HCT116 (cell line): Measurements from ENCODE around the gene MAU2. TPM values are rescaled to one million over a fixed set of nuclear protein-coding genes. Genes with fewer than 3 reads are reported as not detected.
A peak's percentile ranks its signal among the peaks of the same experiment; 100 is the strongest.

ENCODE experiments used
- ATAC-seq: fragments of 200-7000 bp; cut with Tn5 transposase; 2 replicates; pipeline ENCODE4 v1.9.1; 2020; ENCODE audit warnings: mild to moderate bottlenecking, moderate library complexity
- BruUV-seq: library from RNA; stranded (reverse); fragments of 400-500 nt; replicated peaks from 2 replicates; lab custom pipeline; 2021; lab: Mats Ljungman, UMichigan
- CTCF ChIA-PET: fragments of 300-600 bp; sonication (Branson Sonifier 250); formaldehyde crosslinking; loops from one replicate; lab custom pipeline; 2021; ENCODE audit warnings: antibody characterized with exemption; lab: Charles Lee
- POLR2A ChIA-PET: fragments of 300-600, 350-600 bp; sonication (Branson Sonifier 250); formaldehyde crosslinking; loops from one replicate; lab custom pipeline; 2021; ENCODE audit warnings: antibody characterized with exemption; lab: Charles Lee
- RAD21 ChIA-PET, 2 experiments: fragments of 300-600 bp; sonication (Branson Sonifier 250); formaldehyde crosslinking; loops; one replicate each; lab custom pipeline; 2023; ENCODE audit warnings: low total read pairs in 2 of 2; ENCODE audit not compliant: uncharacterized antibody in 2 of 2, unreplicated experiment in 2 of 2, low non-redundant PET in 1 of 2; lab: Charles Lee
- DNase-seq: peaks from one replicate; pipeline ENCODE4 v3.0.0-alpha.2; 2010; ENCODE audit warnings: low read depth, low spot score
- H2AFZ ChIP-seq: fragments of 200-600 bp; shearing (Covaris generic), sonication (generic); 2 replicates; pipeline ENCODE4 v1.6.1; 2017; ENCODE audit warnings: low read depth, mixed run types, mixed read lengths, antibody characterized with exemption, low read length; ENCODE audit not compliant: poor library complexity, severe bottlenecking
- H3K27ac ChIP-seq: 2 replicates; pipeline ENCODE4 v1.5.1; 2012; ENCODE audit warnings: low read depth, low read length
- H3K27me3 ChIP-seq: fragments of 200-600 bp; sonication (generic); 2 replicates; pipeline ENCODE4 v1.6.1; 2016; ENCODE audit warnings: mixed run types, low read length, mixed read lengths; ENCODE audit not compliant: insufficient read depth
- H3K36me3 ChIP-seq, 2 experiments: fragments of 200-500 bp in 1 of 2; fragments of 200-600 bp in 1 of 2; sonication (Bioruptor generic) in 1 of 2; sonication (generic) in 1 of 2; 2 replicates each; pipeline versions ENCODE4 v1.5.1 to v1.6.1; 2014 to 2016; ENCODE audit warnings: low read length in 2 of 2, inconsistent platforms in 1 of 2, mixed read lengths in 1 of 2, mixed run types in 1 of 2; ENCODE audit not compliant: insufficient read depth in 2 of 2, control insufficient read depth in 1 of 2
- H3K4me1 ChIP-seq, 2 experiments: fragments of 200-600 bp in 1 of 2; sonication (generic) in 1 of 2; 2 replicates each; pipeline versions ENCODE4 v1.5.1 to v1.6.1; 2012 to 2017; ENCODE audit warnings: low read length in 2 of 2, inconsistent platforms in 1 of 2, mild to moderate bottlenecking in 1 of 2, mixed read lengths in 1 of 2, mixed run types in 1 of 2, moderate library complexity in 1 of 2; ENCODE audit not compliant: insufficient read depth in 2 of 2, control insufficient read depth in 1 of 2
- H3K4me2 ChIP-seq: fragments of 200-600 bp; sonication (generic); 2 replicates; pipeline ENCODE4 v1.6.1; 2017; ENCODE audit warnings: mixed run types, low read length, mixed read lengths
- H3K4me3 ChIP-seq, 2 experiments: fragments of 200-600 bp in 1 of 2; sonication (generic) in 1 of 2; replicated peaks in 1 of 2; 2 replicates each; pipeline ENCODE4 v1.5.1; 2011 to 2016; ENCODE audit warnings: low read length in 2 of 2, control low read depth in 1 of 2, low read depth in 1 of 2, mild to moderate bottlenecking in 1 of 2, mixed read lengths in 1 of 2, mixed run types in 1 of 2
- H3K79me2 ChIP-seq: fragments of 200-600 bp; sonication (generic); 2 replicates; pipeline ENCODE4 v1.6.1; 2017; ENCODE audit warnings: mild to moderate bottlenecking, mixed run types, low read length, moderate library complexity, mixed read lengths; ENCODE audit not compliant: insufficient read depth
- H3K9ac ChIP-seq: fragments of 200-600 bp; sonication (generic); 2 replicates; pipeline ENCODE4 v1.6.1; 2016; ENCODE audit warnings: low read length, mixed read lengths
- H3K9me2 ChIP-seq: fragments of 200-600 bp; sonication (generic), shearing (Covaris generic); 2 replicates; pipeline ENCODE4 v1.6.1; 2017; ENCODE audit warnings: mixed run types, mild to moderate bottlenecking, moderate library complexity; ENCODE audit not compliant: insufficient read depth
- H3K9me3 ChIP-seq, 2 experiments: fragments of 200-500 bp in 1 of 2; fragments of 200-600 bp in 1 of 2; sonication (Bioruptor generic) in 1 of 2; sonication (generic) in 1 of 2; 2 replicates each; pipeline ENCODE4 v1.6.1; 2014 to 2017; ENCODE audit warnings: low read length in 2 of 2, mixed read lengths in 2 of 2, inconsistent platforms in 1 of 2, low read depth in 1 of 2, mild to moderate bottlenecking in 1 of 2, mixed run types in 1 of 2, moderate library complexity in 1 of 2; ENCODE audit not compliant: control insufficient read depth in 1 of 2, insufficient read depth in 1 of 2
- H4K20me1 ChIP-seq: fragments of 200-600 bp; sonication (generic), shearing (Covaris generic); 2 replicates; pipeline ENCODE4 v1.6.1; 2017; ENCODE audit warnings: mixed run types, mild to moderate bottlenecking, moderate library complexity; ENCODE audit not compliant: insufficient read depth
- ZBTB33 ChIP-seq: IDR thresholded peaks from 2 replicates; pipeline ENCODE4 v1.6.1; 2011; ENCODE audit warnings: mild to moderate bottlenecking, low read length, moderate library complexity; ENCODE audit not compliant: insufficient replicate concordance; ENCODE audit errors: extremely low read depth
- ZNF274 ChIP-seq: fragments of 200-500 bp; sonication (Bioruptor generic); IDR thresholded peaks from 2 replicates; pipeline ENCODE4 v1.6.1; 2014; ENCODE audit warnings: mild to moderate bottlenecking, low read depth, low read length, inconsistent platforms
- intact Hi-C: fragments of 100-400 bp; cut with micrococcal nuclease; formaldehyde crosslinking; loops from 2 replicates; pipeline ENCODE4 v1.10.0; 2022
- total RNA-seq: library from RNA; stranded (reverse); gene quantifications from one replicate; pipeline ENCODE4 v1.2.1, GENCODE V29; 2021; ENCODE audit not compliant: unreplicated experiment

Gene MAU2
- total RNA-seq, 1 experiment from 2014 or later = 36.2 TPM

DNA sequence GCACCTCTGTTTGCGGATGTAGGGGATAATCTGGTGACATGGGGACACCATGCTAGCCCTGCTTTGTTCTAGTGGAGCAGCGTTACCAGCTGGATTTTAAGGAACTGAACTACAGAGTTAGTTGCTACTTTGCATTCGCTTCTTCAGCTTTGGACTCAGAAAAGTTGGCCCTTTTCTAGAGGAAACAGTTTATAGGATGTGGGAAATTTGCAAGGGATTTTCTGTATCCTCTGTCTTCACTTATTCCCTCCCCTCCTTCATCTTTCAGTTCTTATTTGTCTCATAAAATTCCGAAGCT, 87.0 kb downstream of the MAU2 start:
- H3K27me3 ChIP-seq = no peaks in the 10 kb centered on the region
- intact Hi-C loops = loop anchor here (2.0 to 5.0 kb wide), 2 partner anchors 41 to 80 kb away; no protein-coding TSS in a partner anchor
- peak overlapping the region; percentile 89; the same call in 1 of the 2 replicates for H3K9ac ChIP-seq
- peaks cover 39 to 59% of the 10 kb centered on the region in 2 experiments for H3K4me1 ChIP-seq
- CTCF ChIA-PET = no interaction called here
- ATAC-seq (no peak), DNase-seq (no peak)
- no peaks in the 10 kb centered on the region for H3K9me3 ChIP-seq
- no peaks in the 10 kb centered on the region for H3K9me2 ChIP-seq
- H4K20me1 ChIP-seq = peaks cover 31% of the 10 kb centered on the region; the same call in 1 of the 2 replicates
- peak overlapping the region; percentile 76 for H3K4me2 ChIP-seq
- H3K4me3 ChIP-seq = peak overlapping the region in 1 of 2 experiments; percentile 68; a peak in 2 of 4 replicates
- H3K79me2 ChIP-seq = peaks cover 84% of the 10 kb centered on the region
- RAD21 ChIA-PET = no interaction called here
- H3K36me3 ChIP-seq = peaks cover 0 to 3% of the 10 kb centered on the region in 2 experiments; a peak in 1 of 4 replicates
- no peak for TF ChIP-seq ZBTB33
- TF ChIP-seq ZNF274 = no peak
- no peak overlapping the region for H2AFZ ChIP-seq
- POLR2A ChIA-PET = no interaction called here
- peak overlapping the region; percentile 28; the same call in 1 of the 2 replicates for H3K27ac ChIP-seq
- BruUV-seq = no TSS peak

Other genes with a start within 250 kb of the MAU2 start
- 76.0 TPM for gene TMEM161A, start 182.4 kb upstream of the MAU2 start, total RNA-seq
- 7.9 TPM for gene MEF2B, start 150.6 kb upstream of the MAU2 start, total RNA-seq
- 17.1 TPM for gene BORCS8, start 128.7 kb upstream of the MAU2 start, total RNA-seq
- 78.9 TPM for gene RFXANK, start 128.6 kb upstream of the MAU2 start, total RNA-seq
- gene NR2C2AP, start 117.4 kb upstream of the MAU2 start, total RNA-seq = 45.3 TPM
- 0.07 TPM for gene NCAN, start 108.9 kb upstream of the MAU2 start, total RNA-seq
- not detected for gene TM6SF2, start 47.5 kb upstream of the MAU2 start, total RNA-seq
- 47.6 TPM for gene SUGP1, start 320 bp upstream of the MAU2 start, total RNA-seq
- 130 TPM for gene GATAD2A, start 84.8 kb downstream of the MAU2 start, total RNA-seq
- 4.1 TPM for gene TSSK6, start 194.7 kb downstream of the MAU2 start, total RNA-seq
- 339 TPM for gene NDUFA13, start 195.4 kb downstream of the MAU2 start, total RNA-seq
- 25.3 TPM for gene YJEFN3, start 208.1 kb downstream of the MAU2 start, total RNA-seq
- 13.1 TPM for gene CILP2, start 217.4 kb downstream of the MAU2 start, total RNA-seq